Endothelial cell (in vitro differentiated cells): ENCODE measurements around the gene ERAS. TPM values are rescaled to one million over a fixed set of nuclear protein-coding genes. Genes with fewer than 3 reads are reported as not detected.

ENCODE experiments used
- DNase-seq: peaks from one replicate; pipeline ENCODE4 v3.0.0; 2021; ENCODE audit warnings: low spot score
- H3K27ac Mint-ChIP-seq: one replicate; pipeline ENCODE4 v1.8.0; 2021; ENCODE audit warnings: mixed read lengths, inconsistent platforms; ENCODE audit not compliant: unreplicated experiment
- H3K27me3 Mint-ChIP-seq: one replicate; pipeline ENCODE4 v1.8.0; 2021; ENCODE audit warnings: mild to moderate bottlenecking, moderate library complexity, mixed read lengths, inconsistent platforms; ENCODE audit not compliant: unreplicated experiment
- H3K36me3 Mint-ChIP-seq: one replicate; pipeline ENCODE4 v1.8.0; 2021; ENCODE audit warnings: mild to moderate bottlenecking, low read depth, mixed read lengths, inconsistent platforms; ENCODE audit not compliant: unreplicated experiment
- H3K4me1 Mint-ChIP-seq: one replicate; pipeline ENCODE4 v1.8.0; 2021; ENCODE audit warnings: mild to moderate bottlenecking, mixed read lengths, inconsistent platforms; ENCODE audit not compliant: unreplicated experiment
- H3K4me3 Mint-ChIP-seq: one replicate; pipeline ENCODE4 v1.8.0; 2021; ENCODE audit warnings: mild to moderate bottlenecking, mixed read lengths, inconsistent platforms; ENCODE audit not compliant: unreplicated experiment
- H3K9me3 Mint-ChIP-seq: one replicate; pipeline ENCODE4 v1.8.0; 2021; ENCODE audit warnings: mixed read lengths, inconsistent platforms; ENCODE audit not compliant: unreplicated experiment
- CTCF ChIP-seq: fragments of 200-600 bp; sonication (generic); IDR thresholded peaks from one replicate; pipeline ENCODE4 v1.5.0; 2021; ENCODE audit warnings: antibody characterized with exemption; ENCODE audit not compliant: unreplicated experiment
- total RNA-seq: library from RNA; stranded (reverse); fragmentation: NEBNext Ultra II Directional; extraction: Animal tissue kit (Norgen Biotek cat#: 25700); gene quantifications from one replicate; pipeline ENCODE4 v1.2.1, GENCODE V29; 2021; ENCODE audit not compliant: unreplicated experiment

ERAS gene
- total RNA-seq, 1 donor from 2014 or later, result not detected

DNA sequence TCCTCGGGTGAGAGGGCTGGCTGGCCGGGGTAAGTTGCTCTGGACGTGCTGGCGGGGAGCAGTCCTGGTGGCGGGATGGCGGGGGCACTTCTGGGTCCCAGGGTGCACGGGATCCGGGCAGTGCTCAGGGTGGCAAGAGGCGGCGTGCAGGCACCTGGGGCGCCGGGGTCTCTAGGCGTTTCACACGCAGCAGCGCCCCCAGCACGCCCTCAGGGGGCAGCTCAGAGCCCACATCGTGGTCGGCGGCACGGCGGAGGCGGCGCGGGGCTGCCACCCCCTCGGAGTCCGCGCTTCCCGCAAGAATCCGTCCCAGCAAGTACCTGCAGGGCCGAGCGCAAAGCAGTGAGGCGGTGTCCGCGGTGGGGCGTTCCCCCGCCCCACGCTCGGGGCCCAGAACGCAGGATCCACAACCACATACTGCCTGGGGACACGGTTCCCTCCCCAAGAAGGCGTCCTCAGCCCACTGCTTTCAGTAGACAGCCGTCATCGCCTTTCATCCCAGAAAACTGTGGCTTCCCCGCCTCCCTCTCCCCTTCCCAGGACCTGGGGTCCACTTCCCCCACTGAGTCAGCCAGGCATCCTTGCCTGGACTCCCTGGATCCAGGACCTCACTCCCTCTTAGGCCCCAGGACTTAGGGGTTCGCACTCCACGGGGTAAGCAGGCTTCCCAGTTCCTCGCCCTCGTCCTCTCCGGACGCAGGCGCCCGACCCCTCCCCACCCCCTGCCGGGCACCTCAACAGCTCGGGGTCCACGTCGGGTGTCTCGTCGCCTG lies 5.0 kb downstream of the ERAS start:
- TF ChIP-seq CTCF, result no peak
- no peak for DNase-seq
- H3K9me3 Mint-ChIP-seq, result no peaks in the 10 kb centered on the region
- H3K27ac Mint-ChIP-seq, result no peak overlapping the region
- H3K27me3 Mint-ChIP-seq, result peaks cover 19% of the 10 kb centered on the region
- no peak overlapping the region for H3K4me3 Mint-ChIP-seq
- H3K4me1 Mint-ChIP-seq, result peaks cover 11% of the 10 kb centered on the region
- peaks cover 15% of the 10 kb centered on the region for H3K36me3 Mint-ChIP-seq

DNA sequence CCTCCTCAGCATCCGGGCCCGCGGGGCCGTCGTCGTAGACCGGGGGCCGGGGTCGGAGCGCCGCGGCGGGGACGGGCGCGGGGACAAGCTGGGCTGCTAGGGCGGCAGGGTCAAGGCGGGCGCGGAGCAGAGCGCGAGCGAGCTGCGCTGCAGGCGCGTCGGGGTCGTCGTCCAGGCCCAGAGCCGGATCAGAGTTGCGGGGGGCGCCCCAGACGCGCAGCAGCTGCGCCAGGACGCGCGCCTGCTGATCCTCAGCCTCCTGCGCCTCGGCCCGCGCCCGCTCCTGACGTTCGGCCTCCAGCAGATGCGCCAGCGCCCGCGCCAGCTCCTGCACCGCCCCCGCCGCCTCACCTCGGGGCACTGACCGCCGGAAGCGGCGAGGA lies 5.6 kb downstream of the ERAS start:
- Mint-ChIP-seq H3K4me3 (no peak overlapping the region), H3K27ac (no peak overlapping the region), H3K36me3 (peaks cover 15% of the 10 kb centered on the region), H3K27me3 (peaks cover 21% of the 10 kb centered on the region), H3K4me1 (peaks cover 13% of the 10 kb centered on the region), H3K9me3 (no peaks in the 10 kb centered on the region)
- no peak for DNase-seq
- TF ChIP-seq CTCF, result no peak

DNA sequence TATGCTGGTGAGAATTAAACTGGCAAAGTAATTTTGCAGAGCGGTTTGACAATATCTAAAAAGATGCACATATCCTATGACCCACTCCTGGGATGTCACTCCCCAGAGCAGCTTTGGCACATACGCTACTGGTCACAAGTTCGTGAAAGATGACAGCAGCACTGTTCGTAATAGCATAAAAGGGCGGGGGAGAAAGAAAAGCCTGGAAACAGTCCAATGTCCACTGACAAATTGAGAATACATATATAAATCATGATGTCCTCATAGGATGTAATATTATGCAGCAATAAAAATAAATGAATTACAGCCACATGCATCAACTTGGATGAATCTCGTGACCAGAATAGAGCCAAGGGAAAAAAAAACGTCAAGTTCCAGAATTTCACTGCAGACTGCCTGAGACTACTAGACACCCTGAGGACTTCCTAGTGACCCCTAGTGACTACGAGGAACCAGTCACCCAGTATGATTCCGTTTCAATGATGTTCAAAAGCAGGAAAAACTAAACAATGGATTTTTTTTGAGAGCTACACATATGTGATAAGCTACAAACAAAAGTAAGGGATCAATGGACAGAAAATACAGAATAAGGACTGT lies 7.3 kb downstream of the ERAS start:
- H3K4me1 Mint-ChIP-seq, result peaks cover 13% of the 10 kb centered on the region
- H3K4me3 Mint-ChIP-seq, result peak overlapping the region; percentile 31
- TF ChIP-seq CTCF, result no peak
- H3K27me3 Mint-ChIP-seq, result peaks cover 17% of the 10 kb centered on the region
- H3K36me3 Mint-ChIP-seq, result peaks cover 6% of the 10 kb centered on the region
- no peaks in the 10 kb centered on the region for H3K9me3 Mint-ChIP-seq
- no peak for DNase-seq
- H3K27ac Mint-ChIP-seq, result no peak overlapping the region

DNA sequence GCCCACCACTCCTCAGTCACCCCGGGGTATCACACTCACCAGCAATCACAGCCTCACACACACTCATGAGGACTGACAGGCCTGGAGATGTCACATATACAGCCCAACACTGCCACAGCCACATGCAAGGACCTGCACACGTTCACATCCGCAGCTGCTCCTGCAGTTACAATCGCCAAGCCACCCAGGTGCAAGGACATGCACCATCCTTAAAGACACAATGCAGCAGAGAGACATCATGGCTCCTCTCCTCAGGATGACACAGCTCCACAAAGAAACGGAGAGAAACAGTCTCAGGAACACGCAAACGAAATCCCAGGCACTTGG lies 8.0 kb downstream of the ERAS start:
- DNase-seq, result no peak
- Mint-ChIP-seq H3K36me3 (peaks cover 6% of the 10 kb centered on the region), H3K27me3 (peaks cover 16% of the 10 kb centered on the region), H3K27ac (peak overlapping the region; percentile 48), H3K4me1 (peaks cover 13% of the 10 kb centered on the region), H3K9me3 (no peaks in the 10 kb centered on the region), H3K4me3 (peak overlapping the region; percentile 92)
- no peak for TF ChIP-seq CTCF

DNA sequence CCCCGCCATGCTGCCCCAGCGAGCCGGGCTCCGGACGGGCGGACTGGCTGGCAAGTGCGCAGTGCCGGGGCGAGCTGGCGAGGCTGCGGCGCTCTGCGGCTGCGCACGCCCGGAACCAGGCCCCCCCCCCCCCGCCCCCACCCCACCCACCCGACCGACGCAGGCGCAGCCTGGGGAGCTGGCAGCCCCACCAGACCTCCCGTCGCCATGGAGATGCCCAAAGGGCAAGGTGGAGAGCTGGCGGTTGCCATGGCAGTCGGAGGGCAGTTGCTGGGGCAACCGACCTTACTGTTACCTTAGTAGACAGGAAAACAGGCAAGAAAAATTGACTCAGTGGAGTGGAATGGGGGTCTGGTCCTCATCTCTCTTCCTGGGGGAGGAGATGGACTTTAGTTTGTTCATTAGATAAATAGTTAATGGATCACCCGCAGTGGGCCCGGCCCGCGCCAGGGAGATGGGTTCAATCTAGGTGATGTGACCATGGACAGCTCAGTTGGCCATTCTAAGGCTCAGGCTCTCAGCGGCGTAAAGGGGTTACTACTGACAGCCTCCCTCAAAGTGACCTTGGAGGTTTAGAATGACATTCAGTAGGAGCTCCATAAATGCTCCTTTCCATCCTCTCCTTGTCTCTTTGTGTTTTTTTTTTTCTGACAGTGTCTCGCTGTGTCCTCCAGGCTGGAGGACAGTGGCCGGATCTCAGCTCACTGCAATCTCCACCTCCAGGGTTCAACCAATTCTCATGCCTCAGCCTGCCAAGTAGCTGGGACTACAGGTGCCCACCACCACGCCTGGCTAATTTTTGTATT lies 9.4 kb downstream of the ERAS start, which contains the start of gene PCSK1N:
Gene PCSK1N, minus strand, starts transcription at position 87 of the 806 bp plus-strand sequence. Its CDS starts 78 bp downstream, at position 9.
- H3K27me3 Mint-ChIP-seq, result peaks cover 14% of the 10 kb centered on the region
- H3K4me1 Mint-ChIP-seq, result peaks cover 13% of the 10 kb centered on the region
- TF ChIP-seq CTCF, result no peak
- H3K4me3 Mint-ChIP-seq, result peak within 1 kb of the TSS; percentile 92
- DNase-seq, result no peak
- no peaks in the 10 kb centered on the region for H3K9me3 Mint-ChIP-seq
- peak within 1 kb of the TSS; percentile 48 for H3K27ac Mint-ChIP-seq
- H3K36me3 Mint-ChIP-seq, result peaks cover 6% of the 10 kb centered on the region
